NAMALWA (cell line): ENCODE results near the gene AK1.
"Not testable (repeated sequence)": the region's sequence is repeated elsewhere in the genome, so short reads cannot be mapped to it uniquely, and the experiment has no call there.

ENCODE experiments used
- DNase-seq: peaks from one replicate; pipeline ENCODE4 v3.0.0-alpha.2; 2015; ENCODE audit warnings: low spot score

AK1 gene

GRCh38 chr9:127884427-127884911 lies 7.0 kb upstream of the AK1 start:
- no peak for DNase-seq

- peak; percentile 44 for DNase-seq
Observed at GRCh38 chr9:127883959-127884358, 6.5 kb upstream of the AK1 start.

GRCh38 chr9:127881715-127882114 lies 4.2 kb upstream of the AK1 start:
- DNase-seq, result not testable (repeated sequence)

- peak; percentile 49 for DNase-seq
Observed at GRCh38 chr9:127880143-127880542, 2.7 kb upstream of the AK1 start.

GRCh38 chr9:127878652-127879390 lies 1.3 kb upstream of the AK1 start:
- no peak for DNase-seq

- no peak for DNase-seq
Observed at GRCh38 chr9:127878001-127878651, 651 bp upstream of the AK1 start.

GRCh38 chr9:127876764-127877562 lies 512 bp downstream of the AK1 start:
- no peak for DNase-seq

- DNase-seq, result no peak
Observed at GRCh38 chr9:127876026-127876763, 1.3 kb downstream of the AK1 start.

GRCh38 chr9:127875306-127875966 lies 2.0 kb downstream of the AK1 start:
- no peak for DNase-seq

GRCh38 chr9:127874301-127875221 lies 2.9 kb downstream of the AK1 start:
- DNase-seq, result no peak

- no peak for DNase-seq
Observed at GRCh38 chr9:127873886-127874285, 3.6 kb downstream of the AK1 start.

GRCh38 chr9:127873223-127873691 lies 4.2 kb downstream of the AK1 start:
- no peak for DNase-seq

- no peak for DNase-seq
Observed at GRCh38 chr9:127872369-127873222, 4.9 kb downstream of the AK1 start.

GRCh38 chr9:127871531-127871930 lies 5.9 kb downstream of the AK1 start:
- no peak for DNase-seq

- no peak for DNase-seq
Observed at GRCh38 chr9:127870887-127871286, 6.6 kb downstream of the AK1 start.

- not testable (repeated sequence) for DNase-seq
Observed at GRCh38 chr9:127870153-127870491, 7.4 kb downstream of the AK1 start.

- peak; percentile 91 for DNase-seq
Observed at GRCh38 chr9:127869310-127870152, 7.9 kb downstream of the AK1 start.

- no peak for DNase-seq
Observed at GRCh38 chr9:127868278-127868902, 9.1 kb downstream of the AK1 start.
